ENCODE results near the gene CORO7.
A peak's percentile ranks its signal among the peaks of the same experiment; 100 is the strongest.

CORO7 gene

GRCh38 chr16:4328782-4329775 lies 87.3 kb downstream of the CORO7 start:
- no peaks in the 10 kb centered on the region for H3F3A ChIP-seq (ENCODE audit: insufficient read depth, low read length)
- H3K79me2 ChIP-seq (ENCODE audit: insufficient read depth, low read length): no peaks in the 10 kb centered on the region
- H3K4me1 ChIP-seq (ENCODE audit: insufficient read depth, low read length, severe bottlenecking): peaks cover 5% of the 10 kb centered on the region
- no peak overlapping the region for H3K4me3 ChIP-seq (ENCODE audit: low read depth, low read length, poor library complexity, severe bottlenecking)
- H3K27me3 ChIP-seq (ENCODE audit: insufficient read depth, low read length): peaks cover 12% of the 10 kb centered on the region; the same call in 1 of the 2 replicates
- H3K9ac ChIP-seq (ENCODE audit: low read length): no peak overlapping the region
- H3K9me2 ChIP-seq (ENCODE audit: low read depth, low read length): no peaks in the 10 kb centered on the region
- H2AFZ ChIP-seq (ENCODE audit: low read length): no peak overlapping the region
- H3K9me3 ChIP-seq (ENCODE audit: low read length): no peaks in the 10 kb centered on the region
- H3K4me2 ChIP-seq (ENCODE audit: low read length): no peak overlapping the region
- no peak overlapping the region for H3K27ac ChIP-seq (ENCODE audit: low read depth, low read length, poor library complexity, severe bottlenecking)
- H3K36me3 ChIP-seq (ENCODE audit: insufficient read depth, low read length): no peaks in the 10 kb centered on the region
- H4K20me1 ChIP-seq (ENCODE audit: insufficient read depth, low read length): no peaks in the 10 kb centered on the region
- TF ChIP-seq CTCF (IDR thresholded peaks at IDR 0.05; ENCODE audit: low read length) (no peak), EZH2 (IDR thresholded peaks at IDR 0.05; ENCODE audit: borderline replicate concordance, low read length) (no peak)

DNA sequence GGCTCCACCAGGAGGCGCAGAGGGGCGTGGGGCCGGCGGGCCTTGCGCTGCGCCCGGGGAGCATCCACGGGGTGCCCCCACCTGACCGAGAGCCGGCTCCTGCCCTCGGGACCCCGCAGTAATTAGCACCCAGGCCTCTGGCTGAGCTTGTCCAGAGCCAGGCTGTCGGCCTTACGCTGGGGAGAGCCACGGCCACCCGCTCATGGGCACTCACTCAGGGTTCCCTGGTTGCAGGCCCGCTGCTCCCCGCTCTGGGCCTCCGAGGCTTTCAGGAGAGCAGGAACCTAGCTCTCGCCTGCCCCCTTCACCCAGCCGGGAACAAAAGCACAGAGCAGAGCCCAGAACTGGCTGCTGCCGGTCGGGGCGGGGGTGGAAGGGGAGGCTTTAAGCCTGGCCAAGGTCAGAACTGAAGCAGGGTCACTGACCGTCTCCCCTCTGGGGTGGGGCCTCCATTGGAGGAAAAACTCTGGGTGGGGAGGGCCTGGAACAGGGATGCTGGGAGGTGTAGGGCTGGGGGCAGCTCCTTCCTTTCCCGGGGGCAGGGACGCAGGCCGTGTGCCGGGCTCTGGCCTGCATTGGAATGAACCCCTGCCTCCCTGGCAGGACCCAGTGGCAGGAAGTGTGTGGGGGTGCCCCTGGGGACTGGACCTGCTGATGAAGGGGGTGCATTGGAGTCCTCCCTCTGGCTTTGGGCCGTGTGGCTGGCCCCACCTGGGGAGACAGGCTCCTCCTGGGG lies 88.2 kb downstream of the CORO7 start:
- H3K4me2 ChIP-seq (ENCODE audit: low read length): peak overlapping the region; percentile 41; the same call in 1 of the 2 replicates
- no peak for TF ChIP-seq EZH2 (IDR thresholded peaks at IDR 0.05; ENCODE audit: borderline replicate concordance, low read length)
- peak; percentile 24 for TF ChIP-seq CTCF (IDR thresholded peaks at IDR 0.05; ENCODE audit: low read length)
- no peaks in the 10 kb centered on the region for H3F3A ChIP-seq (ENCODE audit: insufficient read depth, low read length)
- H3K27me3 ChIP-seq (ENCODE audit: insufficient read depth, low read length): peaks cover 12% of the 10 kb centered on the region; the same call in 1 of the 2 replicates
- no peaks in the 10 kb centered on the region for H3K9me2 ChIP-seq (ENCODE audit: low read depth, low read length)
- no peak overlapping the region for H3K4me3 ChIP-seq (ENCODE audit: low read depth, low read length, poor library complexity, severe bottlenecking)
- H3K4me1 ChIP-seq (ENCODE audit: insufficient read depth, low read length, severe bottlenecking): peaks cover 5% of the 10 kb centered on the region
- H3K9ac ChIP-seq (ENCODE audit: low read length): no peak overlapping the region
- no peaks in the 10 kb centered on the region for H3K36me3 ChIP-seq (ENCODE audit: insufficient read depth, low read length)
- no peaks in the 10 kb centered on the region for H3K79me2 ChIP-seq (ENCODE audit: insufficient read depth, low read length)
- no peaks in the 10 kb centered on the region for H4K20me1 ChIP-seq (ENCODE audit: insufficient read depth, low read length)
- no peaks in the 10 kb centered on the region for H3K9me3 ChIP-seq (ENCODE audit: low read length)
- no peak overlapping the region for H3K27ac ChIP-seq (ENCODE audit: low read depth, low read length, poor library complexity, severe bottlenecking)
- no peak overlapping the region for H2AFZ ChIP-seq (ENCODE audit: low read length)

- Histone ChIP-seq H3K27ac (ENCODE audit: low read depth, low read length, poor library complexity, severe bottlenecking) (no peak overlapping the region), H3K4me3 (ENCODE audit: low read depth, low read length, poor library complexity, severe bottlenecking) (no peak overlapping the region), H3K4me2 (ENCODE audit: low read length) (peak overlapping the region; percentile 41; the same call in 1 of the 2 replicates)
Measured at GRCh38 chr16:4327386-4328045, 88.9 kb downstream of the CORO7 start.

More at GRCh38 chr16:4327386-4328045, 88.9 kb downstream of the CORO7 start:
- Histone ChIP-seq H2AFZ (ENCODE audit: low read length) (no peak overlapping the region), H3K79me2 (ENCODE audit: insufficient read depth, low read length) (no peaks in the 10 kb centered on the region), H3K27me3 (ENCODE audit: insufficient read depth, low read length) (peaks cover 12% of the 10 kb centered on the region; the same call in 1 of the 2 replicates), H3K4me1 (ENCODE audit: insufficient read depth, low read length, severe bottlenecking) (peaks cover 5% of the 10 kb centered on the region), H3K9ac (ENCODE audit: low read length) (no peak overlapping the region), H3K9me2 (ENCODE audit: low read depth, low read length) (no peaks in the 10 kb centered on the region), H4K20me1 (ENCODE audit: insufficient read depth, low read length) (no peaks in the 10 kb centered on the region), H3K36me3 (ENCODE audit: insufficient read depth, low read length) (no peaks in the 10 kb centered on the region), H3K9me3 (ENCODE audit: low read length) (no peaks in the 10 kb centered on the region), H3F3A (ENCODE audit: insufficient read depth, low read length) (no peaks in the 10 kb centered on the region)
- TF ChIP-seq EZH2 (IDR thresholded peaks at IDR 0.05; ENCODE audit: borderline replicate concordance, low read length): no peak
- TF ChIP-seq CTCF (IDR thresholded peaks at IDR 0.05; ENCODE audit: low read length): no peak
